22Rv1 (cell line): Measurements from ENCODE around the gene REC8.

ENCODE experiments used
- ZFX ChIP-seq: fragments of 450-650 bp; IDR thresholded peaks from 2 replicates; pipeline ENCODE4 v1.6.1; 2017; ENCODE audit warnings: antibody characterized with exemption, borderline replicate concordance
- TF ChIP-seq, protein P1 (sequence below): fragments of 450-650 bp; IDR thresholded peaks from 2 replicates; pipeline ENCODE4 v1.5.1; 2017; ENCODE audit warnings: mild to moderate bottlenecking

GRCh38 chr14:24176599-24176998 lies 4.7 kb downstream of the REC8 start:
- TF ChIP-seq, protein P1, sequence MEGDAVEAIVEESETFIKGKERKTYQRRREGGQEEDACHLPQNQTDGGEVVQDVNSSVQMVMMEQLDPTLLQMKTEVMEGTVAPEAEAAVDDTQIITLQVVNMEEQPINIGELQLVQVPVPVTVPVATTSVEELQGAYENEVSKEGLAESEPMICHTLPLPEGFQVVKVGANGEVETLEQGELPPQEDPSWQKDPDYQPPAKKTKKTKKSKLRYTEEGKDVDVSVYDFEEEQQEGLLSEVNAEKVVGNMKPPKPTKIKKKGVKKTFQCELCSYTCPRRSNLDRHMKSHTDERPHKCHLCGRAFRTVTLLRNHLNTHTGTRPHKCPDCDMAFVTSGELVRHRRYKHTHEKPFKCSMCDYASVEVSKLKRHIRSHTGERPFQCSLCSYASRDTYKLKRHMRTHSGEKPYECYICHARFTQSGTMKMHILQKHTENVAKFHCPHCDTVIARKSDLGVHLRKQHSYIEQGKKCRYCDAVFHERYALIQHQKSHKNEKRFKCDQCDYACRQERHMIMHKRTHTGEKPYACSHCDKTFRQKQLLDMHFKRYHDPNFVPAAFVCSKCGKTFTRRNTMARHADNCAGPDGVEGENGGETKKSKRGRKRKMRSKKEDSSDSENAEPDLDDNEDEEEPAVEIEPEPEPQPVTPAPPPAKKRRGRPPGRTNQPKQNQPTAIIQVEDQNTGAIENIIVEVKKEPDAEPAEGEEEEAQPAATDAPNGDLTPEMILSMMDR, result no peak
- TF ChIP-seq ZFX, result no peak
